ENCODE data around the gene DNAJC3.

DNA sequence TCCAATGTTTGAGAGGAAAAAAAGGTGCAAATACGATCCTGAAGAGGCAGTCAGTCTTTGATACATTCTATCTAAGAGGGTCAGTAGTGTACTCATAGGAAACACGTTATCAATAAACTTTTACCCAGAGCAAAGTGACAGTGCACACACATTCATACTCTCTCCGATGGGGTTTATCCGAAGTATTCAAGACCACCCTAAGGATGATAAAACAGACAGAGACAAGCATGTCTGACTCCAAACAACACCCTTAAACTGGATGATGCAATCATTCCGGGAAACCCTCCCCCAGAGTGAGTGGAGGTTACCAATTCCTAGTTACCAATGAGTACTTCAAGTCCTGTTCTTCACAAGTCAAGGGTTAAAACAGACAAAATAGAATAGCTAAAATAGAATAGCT, 79.1 kb downstream of the DNAJC3 start:
- TF ChIP-seq, protein P1, sequence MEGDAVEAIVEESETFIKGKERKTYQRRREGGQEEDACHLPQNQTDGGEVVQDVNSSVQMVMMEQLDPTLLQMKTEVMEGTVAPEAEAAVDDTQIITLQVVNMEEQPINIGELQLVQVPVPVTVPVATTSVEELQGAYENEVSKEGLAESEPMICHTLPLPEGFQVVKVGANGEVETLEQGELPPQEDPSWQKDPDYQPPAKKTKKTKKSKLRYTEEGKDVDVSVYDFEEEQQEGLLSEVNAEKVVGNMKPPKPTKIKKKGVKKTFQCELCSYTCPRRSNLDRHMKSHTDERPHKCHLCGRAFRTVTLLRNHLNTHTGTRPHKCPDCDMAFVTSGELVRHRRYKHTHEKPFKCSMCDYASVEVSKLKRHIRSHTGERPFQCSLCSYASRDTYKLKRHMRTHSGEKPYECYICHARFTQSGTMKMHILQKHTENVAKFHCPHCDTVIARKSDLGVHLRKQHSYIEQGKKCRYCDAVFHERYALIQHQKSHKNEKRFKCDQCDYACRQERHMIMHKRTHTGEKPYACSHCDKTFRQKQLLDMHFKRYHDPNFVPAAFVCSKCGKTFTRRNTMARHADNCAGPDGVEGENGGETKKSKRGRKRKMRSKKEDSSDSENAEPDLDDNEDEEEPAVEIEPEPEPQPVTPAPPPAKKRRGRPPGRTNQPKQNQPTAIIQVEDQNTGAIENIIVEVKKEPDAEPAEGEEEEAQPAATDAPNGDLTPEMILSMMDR (conservative IDR thresholded peaks at IDR 0.05) = no peak
- TF ChIP-seq ZFX (IDR thresholded peaks at IDR 0.05) = no peak

Measured in C4-2B (cell line).